Sciatic nerve (tissue), 2 donors: ENCODE data around the gene PTPRG. TPM values are rescaled to one million over a fixed set of nuclear protein-coding genes. Genes with fewer than 3 reads are reported as not detected.
A peak's percentile ranks its signal among the peaks of the same experiment; 100 is the strongest.

Experiments used
- ATAC-seq: fragments of 200-7000 bp; cut with Tn5 transposase; one replicate; pipeline ENCODE4 v1.9.1; 2020; ENCODE audit warnings: mild to moderate bottlenecking, moderate library complexity
- DNase-seq: peaks from one replicate; pipeline ENCODE4 v3.0.0-alpha.2; 2020; ENCODE audit warnings: low spot score
- intact Hi-C: fragments of 100-400 bp; cut with DNase I; formaldehyde crosslinking; loops from one replicate; pipeline ENCODE4 v1.14.2; 2022
- total RNA-seq: library from RNA; stranded (reverse); fragmentation: NEBNext Ultra II Directional; extraction: Animal tissue kit (Norgen Biotek cat#: 25700); gene quantifications from one replicate; pipeline ENCODE4 v1.2.1, GENCODE V29; 2021
- donor health status: DM: no; HTN: no; CAD: no.
- donor health status: DM: no; HTN: no; CAD: no.

The PTPRG gene
- total RNA-seq, 1 donor from 2014 or later, result 67.7 TPM

DNA sequence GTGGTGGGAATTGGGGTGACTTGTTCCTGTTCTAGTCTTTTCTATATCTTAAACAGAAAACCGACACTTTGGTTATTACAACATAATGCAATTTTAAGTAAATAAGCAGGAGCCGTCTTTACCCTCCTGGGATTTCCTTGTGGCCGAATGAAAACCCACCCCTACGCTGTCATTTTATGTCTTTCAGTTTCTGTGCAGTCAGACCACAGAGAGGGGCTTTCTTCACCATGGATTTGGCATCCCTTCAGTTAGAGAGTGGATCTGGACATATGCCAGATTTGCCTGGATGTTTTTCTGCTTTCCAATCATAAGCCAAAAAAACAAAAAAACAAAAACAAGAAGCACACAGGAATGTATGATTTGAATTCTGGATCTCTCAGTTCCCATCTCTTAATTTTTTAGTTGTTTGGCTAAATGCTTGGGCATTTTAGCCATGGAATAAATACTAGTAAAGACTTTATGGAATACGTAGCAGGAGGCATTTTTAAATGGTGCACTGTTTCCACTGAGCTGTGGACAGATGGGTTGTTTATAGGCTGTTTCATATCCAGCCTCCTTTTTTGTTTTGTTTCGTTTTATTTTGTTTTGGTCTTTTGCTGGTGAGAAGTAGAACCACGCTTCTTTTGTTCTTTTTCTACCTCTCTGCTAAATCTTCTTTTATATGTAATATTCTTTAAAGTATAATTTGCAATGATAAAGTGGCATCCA lies 539.1 kb downstream of the PTPRG start:
- DNase-seq, result no peak
- intact Hi-C loops, result no loop called here
- ATAC-seq, result no peak

DNA sequence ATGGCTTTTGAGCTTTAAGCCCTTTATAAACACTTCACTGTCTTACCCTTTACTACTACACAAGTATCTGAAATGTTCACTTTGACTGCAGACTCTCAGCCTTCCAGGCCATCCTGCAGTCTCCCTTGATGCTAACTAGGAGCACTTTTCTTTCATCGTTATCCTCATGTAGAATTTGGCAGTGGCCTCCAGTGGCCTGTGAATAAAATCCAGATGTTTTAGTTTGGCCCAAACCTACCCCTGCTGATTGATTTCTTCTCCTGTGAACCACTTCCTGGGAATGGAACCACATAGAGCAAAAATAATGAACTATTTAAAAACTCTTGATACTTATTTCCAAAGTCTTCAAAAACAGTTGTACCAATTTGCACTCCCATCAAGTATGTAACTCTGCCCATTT lies 540.1 kb downstream of the PTPRG start:
- intact Hi-C loops, result no loop called here
- DNase-seq (no peak), ATAC-seq (peak; percentile 85)

DNA sequence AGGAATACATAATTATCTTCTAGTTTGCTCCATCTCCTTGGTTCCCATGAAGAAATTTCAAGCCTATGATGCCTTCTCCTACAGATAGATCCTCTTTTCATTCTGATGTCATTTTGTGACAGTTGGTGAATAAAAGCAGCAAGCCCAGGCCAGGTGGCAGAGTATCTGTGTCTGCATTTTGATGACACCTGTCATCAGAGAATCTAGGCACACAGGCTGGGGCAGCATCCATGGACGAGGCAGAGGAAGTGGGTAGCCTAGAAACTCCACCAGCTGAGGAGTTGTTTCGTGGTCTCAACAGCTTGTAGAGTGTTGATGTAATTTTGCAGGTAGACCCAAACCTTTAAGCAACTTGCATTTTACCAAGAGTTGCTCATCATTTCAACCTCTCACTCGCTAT lies 542.2 kb downstream of the PTPRG start:
- no peak for ATAC-seq
- DNase-seq, result no peak
- intact Hi-C loops, result no loop called here

DNA sequence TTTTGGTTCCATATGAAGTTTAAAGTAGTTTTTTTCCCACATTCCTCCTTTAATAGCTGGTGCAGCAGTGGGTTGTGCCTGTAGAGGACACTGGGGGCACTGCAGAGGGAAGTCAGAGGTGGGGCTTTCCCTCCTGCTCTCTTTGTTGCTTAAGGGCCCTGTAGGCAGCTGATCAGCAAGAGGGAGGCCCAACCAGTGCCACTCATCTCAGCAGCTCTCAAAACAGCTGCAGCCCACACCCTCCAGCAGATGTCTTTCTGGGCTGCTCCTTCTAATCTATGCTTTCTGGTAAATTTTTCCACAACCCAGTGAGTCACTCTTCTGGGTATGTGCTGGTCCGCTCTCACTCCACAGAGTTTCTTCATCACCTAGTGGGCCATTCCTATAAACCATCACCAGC lies 548.2 kb downstream of the PTPRG start:
- DNase-seq (no peak), ATAC-seq (no peak)
- intact Hi-C loops, result no loop called here

DNA sequence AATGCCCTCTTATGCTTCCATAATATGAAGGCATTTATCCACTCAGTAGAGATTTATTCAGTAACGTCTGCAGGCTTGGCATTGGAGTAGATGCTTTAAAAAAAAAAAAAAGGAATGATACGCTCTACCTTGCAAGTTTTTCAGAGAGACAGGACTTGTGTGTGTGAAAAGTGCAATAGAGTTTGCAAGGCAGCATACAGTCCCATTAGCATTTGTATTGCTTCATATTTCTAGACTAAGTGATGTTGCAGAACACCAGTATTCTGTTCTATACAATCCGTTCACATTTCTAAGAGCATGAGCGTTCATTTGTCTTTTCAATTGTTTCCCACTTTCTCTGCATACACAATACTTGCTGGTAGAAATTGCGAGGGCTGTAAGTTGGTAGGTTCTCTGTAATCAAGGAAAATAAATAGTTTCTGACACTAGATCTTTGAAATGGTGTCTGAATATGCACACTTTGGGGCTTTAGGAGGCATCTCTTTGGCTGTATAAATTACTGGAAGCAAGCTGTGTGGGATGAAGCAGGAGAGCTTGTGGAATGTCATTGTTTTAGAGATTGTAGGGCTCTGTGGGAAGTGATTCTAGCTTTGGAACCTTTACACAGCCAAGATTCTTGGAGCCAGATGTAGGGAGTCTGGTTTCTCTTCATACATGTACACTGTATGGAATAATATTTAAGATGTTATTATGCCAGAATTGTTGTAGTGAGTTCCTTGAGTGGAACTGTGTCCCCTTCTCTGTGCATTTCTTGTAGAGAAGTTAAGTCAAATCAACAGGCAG lies 549.3 kb downstream of the PTPRG start:
- intact Hi-C loops, result no loop called here
- ATAC-seq (no peak), DNase-seq (no peak)

DNA sequence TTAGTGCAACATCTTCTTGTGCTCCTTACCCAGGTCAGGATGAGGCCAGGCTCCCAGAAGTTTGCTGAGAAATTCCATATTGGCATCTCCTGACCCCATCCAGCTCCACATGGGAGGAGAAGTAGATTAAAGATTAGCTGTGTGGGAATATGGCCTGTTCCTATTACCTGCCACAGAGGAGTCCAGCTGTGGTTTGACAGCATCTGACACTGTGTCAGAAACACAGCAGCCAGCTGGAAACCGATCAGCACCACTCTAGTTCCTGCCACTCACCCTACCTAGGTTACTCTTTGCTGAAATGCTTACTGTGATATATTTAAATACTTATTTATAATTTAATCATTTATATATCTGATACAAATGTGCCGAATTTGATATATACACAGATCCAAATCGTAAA lies 551.7 kb downstream of the PTPRG start:
- intact Hi-C loops, result no loop called here
- DNase-seq, result no peak
- no peak for ATAC-seq

DNA sequence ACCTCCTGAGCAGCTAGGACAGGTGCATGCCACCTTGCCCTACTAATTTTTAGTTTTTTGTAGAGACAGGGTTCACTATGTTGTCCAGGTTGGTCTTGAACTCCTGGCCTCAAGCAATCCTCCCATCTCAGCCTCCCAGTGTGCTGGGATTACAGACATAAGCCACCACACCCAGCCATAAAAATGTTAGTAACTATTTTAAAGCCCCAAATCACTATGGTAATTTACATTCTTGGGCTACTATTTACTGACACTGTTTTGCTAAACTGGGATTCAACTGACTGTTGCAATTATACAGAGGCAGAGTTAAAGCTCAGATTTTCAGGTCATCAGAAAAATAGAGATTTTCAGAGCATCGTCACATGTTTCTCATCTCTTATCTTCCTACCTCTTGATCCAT lies 553.4 kb downstream of the PTPRG start:
- ATAC-seq (no peak), DNase-seq (no peak)
- intact Hi-C loops, result no loop called here

DNA sequence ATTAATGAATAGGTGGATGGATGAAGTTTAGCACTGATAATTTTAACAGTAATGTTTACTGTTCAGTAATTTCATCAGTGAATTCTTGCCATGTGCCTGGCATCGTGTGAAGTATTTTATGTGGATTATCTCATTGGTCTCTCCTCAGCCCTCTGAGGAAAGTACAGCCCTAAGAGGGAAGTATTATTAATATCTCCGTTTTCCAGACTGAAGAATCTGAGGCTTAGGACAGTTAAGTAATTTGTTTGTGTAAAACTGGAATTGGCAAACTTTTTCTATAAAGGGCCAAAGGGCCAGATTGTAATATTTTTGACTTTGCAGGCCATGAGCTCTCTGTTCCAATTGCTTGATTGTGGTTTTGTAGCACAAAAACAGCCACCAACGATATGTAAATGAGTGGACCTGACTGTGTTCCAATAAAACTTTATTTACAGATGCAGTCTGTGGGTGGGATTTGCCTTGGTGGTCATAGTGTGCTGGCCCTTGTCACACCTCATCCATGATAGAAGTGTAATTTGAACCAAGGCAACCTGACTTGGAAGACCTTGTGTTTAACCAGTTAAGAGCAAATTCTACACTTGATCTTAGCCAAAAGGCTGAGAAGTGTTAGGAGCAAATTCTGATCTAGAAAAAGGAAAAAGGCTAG lies 556.7 kb downstream of the PTPRG start:
- peak; percentile 74 for ATAC-seq
- DNase-seq, result no peak
- intact Hi-C loops, result no loop called here

DNA sequence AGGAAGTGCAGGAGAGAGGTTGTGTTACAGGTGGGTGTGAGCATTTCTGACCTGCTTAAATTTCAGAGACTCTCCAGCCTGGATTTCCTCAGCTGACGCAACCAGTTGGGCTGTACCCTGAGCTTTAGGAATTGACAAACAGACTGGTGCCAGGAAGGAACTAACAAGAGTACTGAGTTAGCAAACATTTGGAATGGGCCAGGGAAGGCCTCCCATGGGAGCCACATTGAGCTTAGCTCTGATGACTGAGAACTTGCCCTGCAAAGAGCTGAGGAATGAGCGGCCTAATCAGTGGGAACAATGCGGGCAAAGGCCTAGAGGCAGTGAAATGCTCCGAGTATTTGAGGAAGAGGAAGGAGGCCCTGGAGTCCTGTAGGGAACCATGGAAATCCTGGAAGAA lies 557.8 kb downstream of the PTPRG start:
- ATAC-seq (peak; percentile 67), DNase-seq (no peak)
- intact Hi-C loops, result no loop called here

DNA sequence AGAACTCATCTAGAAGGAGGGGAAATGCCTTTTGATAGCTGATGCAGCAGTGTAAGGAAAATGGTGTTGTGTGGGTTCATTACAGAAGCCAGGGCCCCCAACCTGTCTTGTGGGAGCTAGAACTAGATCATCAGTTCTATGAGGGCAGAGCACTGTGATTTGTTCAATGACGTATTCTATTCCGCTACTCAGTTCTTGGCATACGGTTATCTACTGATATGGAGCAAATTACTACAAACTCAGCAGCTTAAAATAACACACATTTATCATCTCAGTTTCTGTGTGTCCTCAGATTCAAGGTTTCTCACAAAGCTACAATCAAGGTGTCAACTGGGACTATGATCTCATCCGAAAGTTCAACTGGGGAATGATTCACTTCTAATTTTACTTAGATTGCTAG lies 561.4 kb downstream of the PTPRG start:
- DNase-seq, result no peak
- intact Hi-C loops, result no loop called here
- no peak for ATAC-seq

DNA sequence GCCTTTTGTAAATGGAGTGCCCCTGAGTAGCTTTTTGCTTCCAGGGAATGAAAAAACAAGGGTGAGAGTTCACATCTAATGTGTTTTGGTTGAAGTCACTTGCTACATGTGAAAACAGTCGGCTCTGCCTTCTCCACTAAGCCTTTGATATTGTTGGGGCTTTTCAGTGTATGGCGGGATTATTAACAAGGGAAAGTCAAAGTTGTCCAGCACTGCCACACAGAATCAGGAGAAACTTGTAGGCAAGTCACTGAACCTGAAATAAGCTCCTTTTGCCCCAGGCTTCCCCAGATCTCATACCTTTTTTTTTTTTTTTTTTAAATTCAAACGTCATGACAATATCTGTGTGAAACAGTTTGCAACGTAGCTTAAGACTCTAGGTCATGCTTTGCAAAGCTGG lies 564.0 kb downstream of the PTPRG start:
- ATAC-seq (no peak), DNase-seq (no peak)
- intact Hi-C loops, result no loop called here

DNA sequence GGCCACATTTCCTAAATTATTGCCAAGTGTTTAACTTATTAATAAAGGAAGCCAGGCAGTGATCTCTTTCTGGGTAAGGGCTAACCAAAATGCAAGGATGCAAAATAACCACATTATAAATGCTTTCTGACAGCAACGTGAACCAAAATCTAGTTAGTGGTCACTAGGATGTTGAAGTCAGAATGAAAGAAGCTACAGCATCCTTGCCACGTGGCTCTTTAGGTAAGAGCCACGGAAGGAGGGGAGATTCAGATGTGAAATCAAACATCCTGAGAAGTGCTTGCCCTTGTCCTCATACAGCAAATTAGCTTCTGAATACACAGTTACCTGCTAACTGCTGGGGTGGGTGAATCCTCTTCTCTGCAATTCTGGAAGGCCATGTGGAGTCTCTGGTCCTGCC lies 565.7 kb downstream of the PTPRG start:
- ATAC-seq, result no peak
- intact Hi-C loops, result no loop called here
- no peak for DNase-seq

DNA sequence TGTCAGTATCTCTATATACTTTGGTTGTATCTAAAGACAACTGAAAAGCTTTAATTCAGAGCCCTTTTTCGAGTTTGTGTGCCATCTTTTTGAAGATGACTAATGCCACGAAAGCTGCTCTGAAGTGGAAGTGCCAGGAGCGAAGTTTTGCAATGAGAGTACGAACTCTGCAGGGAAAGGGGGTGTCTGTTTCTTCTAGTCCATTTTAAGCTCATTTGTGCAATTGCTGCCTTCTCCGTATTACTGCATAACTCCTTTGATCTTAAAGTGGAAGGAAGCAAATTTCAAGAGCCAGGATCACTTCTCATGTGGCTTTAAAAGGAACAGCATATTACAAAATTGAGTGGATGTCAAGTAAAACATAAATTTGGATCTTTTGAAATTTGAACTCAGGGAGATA lies 566.7 kb downstream of the PTPRG start:
- peak; percentile 80 for ATAC-seq
- intact Hi-C loops, result no loop called here
- no peak for DNase-seq

DNA sequence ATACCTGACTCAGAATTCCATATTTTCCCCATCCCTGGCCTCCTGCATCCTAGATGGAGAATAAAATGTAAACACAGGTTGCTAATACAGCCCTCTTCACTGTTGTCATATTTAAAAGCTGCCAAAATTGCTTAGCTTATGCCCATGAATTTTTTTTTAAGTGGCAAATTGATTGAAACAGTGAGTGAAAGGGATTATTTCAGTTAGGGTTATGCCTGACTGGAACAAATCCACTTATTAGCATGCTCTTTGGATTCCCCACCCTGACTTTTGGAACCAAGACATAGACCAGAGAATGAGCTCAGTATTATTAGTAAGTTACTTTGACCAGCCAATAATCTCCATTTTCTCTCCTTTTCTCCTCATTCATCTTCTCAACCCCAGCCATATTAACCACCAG lies 567.3 kb downstream of the PTPRG start:
- intact Hi-C loops, result no loop called here
- DNase-seq (no peak), ATAC-seq (no peak)

DNA sequence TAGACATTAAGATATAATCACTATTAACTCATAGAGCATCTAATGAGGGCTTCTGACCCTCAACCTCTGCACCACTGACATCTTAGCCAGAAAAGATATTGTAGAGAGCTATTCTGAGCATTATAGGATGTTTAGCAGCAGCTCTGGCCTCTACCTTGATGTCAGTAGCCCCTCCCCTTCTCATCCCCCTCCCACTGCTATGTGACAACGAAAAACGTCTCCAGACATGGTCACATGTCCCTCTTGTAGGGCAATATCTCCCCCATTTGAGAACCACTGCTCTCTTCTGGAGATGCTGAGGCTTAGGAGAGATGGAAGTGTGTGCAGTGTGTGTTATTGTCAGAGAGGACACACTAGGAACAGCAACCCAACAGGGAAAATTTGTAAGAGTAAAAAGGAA lies 569.7 kb downstream of the PTPRG start:
- ATAC-seq (no peak), DNase-seq (no peak)
- intact Hi-C loops, result no loop called here

DNA sequence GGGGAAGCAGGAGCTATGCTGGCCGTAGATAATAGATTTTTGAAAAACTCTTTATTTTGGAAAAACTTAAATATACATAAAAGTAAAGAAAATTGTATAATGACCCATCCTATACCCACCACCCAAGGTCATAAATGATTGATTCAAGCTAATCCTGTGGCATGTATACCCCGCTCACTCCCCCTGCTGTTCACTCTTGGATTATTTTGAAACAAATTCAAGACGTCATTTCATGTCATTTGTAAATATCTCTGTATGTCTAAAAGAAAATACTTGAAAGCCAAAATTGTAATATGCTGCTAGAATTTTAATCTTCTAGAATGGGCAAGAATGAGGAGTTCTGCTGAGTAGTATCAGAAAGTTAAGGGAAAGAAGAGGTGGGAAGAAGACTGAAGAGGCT lies 570.2 kb downstream of the PTPRG start:
- intact Hi-C loops, result no loop called here
- ATAC-seq (no peak), DNase-seq (no peak)

DNA sequence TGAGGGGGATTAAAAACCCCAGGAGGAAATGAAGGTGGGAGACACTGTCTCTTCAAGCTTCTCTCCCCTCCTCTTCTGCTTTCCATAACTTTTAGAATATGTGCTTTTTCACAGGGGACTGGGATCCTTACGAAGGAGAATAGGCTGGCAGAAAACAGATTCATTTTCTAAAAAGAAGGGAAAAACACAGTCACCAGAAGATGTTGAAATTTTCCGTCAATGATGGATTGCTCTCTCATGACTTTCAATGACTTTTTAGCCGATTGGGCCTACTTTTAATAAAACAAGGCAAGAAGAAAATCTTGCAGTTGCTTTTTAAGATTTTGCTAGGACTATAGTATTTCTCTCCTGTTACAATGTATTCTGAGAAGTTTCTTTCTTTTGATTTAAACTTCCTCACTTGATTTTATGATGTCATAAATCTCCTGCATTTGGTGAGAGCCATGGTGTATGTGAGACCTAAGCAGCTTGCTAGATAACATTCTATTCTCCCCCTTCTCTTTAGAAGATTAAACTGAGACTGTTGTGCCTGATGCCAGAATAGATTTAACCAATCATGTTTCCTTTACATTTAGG lies 570.7 kb downstream of the PTPRG start:
- intact Hi-C loops, result no loop called here
- peak; percentile 56 for ATAC-seq
- no peak for DNase-seq

DNA sequence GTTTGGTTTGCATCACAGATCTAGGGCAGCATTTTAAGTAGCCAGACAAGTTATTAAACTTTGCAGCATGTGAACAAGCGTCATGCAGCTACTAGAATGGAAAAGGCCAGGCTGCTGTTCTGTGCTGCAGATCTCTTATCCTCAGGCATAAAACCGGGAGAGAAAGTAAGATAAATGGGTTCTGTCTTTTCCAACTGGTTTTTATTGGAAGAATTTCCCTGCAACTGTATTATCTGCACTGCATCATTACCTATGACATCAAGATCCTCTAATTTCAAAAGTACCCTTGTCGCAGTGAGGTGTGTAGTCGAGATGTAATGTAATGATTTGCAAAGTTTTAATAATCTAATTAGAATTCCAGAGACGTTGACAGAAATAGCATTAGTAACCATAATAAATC lies 571.6 kb downstream of the PTPRG start:
- ATAC-seq (no peak), DNase-seq (no peak)
- intact Hi-C loops, result no loop called here

DNA sequence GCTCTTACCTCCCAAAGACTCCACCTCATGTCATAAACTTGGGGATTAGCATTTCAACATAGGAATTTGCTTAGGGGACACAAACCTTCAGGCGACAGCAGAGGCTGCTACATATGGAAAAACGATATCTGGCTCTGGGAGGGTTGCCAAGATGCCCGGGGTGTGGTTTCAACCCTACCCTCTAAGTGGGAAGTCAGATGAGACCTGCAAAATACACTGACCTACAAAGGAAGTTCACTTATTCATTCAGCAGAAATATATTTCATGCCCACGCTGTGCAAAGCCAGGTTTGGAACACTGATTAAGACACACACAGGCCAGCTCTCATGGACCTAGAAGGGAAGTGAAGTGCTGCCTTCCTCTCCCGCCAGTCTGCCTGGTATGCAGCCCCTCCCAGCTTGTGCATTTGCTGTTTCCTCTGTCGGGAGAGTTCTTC lies 572.7 kb downstream of the PTPRG start:
- ATAC-seq, result peak; percentile 43
- DNase-seq, result no peak
- intact Hi-C loops, result no loop called here

DNA sequence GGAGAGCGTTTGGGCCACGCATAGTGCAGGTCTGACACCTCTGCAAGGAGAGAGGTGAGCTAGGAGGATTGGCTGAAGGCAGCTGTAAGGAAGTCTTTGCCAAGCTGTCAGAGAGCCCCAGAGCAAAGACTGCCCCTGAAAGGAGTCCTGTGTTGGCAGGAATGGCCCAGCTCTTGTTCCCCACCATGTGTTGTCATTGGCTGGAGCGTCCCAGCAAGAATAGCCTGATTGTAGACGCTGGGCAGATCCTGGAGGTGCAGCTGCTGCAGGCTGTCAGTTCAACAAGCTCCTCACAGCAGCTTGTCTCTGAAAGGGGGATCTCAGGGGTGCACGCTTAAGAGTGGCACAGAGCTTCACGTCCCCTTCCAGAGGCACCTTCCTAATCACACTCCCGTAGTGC lies 574.4 kb downstream of the PTPRG start:
- no peak for ATAC-seq
- DNase-seq, result no peak
- intact Hi-C loops, result no loop called here
